ENCODE results near the gene RELL1. TPM values are rescaled to one million over a fixed set of nuclear protein-coding genes. Genes with fewer than 3 reads are reported as not detected.

Gene RELL1
- total RNA-seq, 1 donor from 2014 or later, result 55.2 TPM

DNA sequence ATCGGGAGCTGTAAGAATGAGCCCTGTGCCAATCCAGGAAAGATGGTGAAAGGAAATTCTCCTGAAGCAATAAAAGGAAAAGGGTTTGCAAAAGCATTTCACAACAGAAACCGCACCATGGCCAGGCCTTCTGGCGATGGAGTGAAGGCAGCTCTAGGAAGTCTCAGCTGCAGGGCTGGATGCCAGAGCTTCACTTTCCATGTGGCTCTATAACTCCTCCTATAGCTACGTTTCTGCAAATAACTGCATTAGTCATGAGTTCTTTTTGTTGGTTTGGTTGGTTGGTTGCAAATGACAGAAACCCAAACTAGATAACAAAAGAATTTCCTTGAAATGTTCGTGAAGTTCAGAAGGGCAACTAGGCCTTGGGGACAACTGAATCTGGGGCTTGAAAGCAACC is 84.6 kb downstream of the RELL1 start:
- no peaks in the 10 kb centered on the region for H3K27me3 ChIP-seq (ENCODE audit: control insufficient read depth, insufficient read depth, low read length)
- no peak overlapping the region for H3K4me3 ChIP-seq (ENCODE audit: low read depth, low read length)
- H3K36me3 ChIP-seq (ENCODE audit: control insufficient read depth, insufficient read depth, low read length), result no peaks in the 10 kb centered on the region
- TF ChIP-seq, protein P1, sequence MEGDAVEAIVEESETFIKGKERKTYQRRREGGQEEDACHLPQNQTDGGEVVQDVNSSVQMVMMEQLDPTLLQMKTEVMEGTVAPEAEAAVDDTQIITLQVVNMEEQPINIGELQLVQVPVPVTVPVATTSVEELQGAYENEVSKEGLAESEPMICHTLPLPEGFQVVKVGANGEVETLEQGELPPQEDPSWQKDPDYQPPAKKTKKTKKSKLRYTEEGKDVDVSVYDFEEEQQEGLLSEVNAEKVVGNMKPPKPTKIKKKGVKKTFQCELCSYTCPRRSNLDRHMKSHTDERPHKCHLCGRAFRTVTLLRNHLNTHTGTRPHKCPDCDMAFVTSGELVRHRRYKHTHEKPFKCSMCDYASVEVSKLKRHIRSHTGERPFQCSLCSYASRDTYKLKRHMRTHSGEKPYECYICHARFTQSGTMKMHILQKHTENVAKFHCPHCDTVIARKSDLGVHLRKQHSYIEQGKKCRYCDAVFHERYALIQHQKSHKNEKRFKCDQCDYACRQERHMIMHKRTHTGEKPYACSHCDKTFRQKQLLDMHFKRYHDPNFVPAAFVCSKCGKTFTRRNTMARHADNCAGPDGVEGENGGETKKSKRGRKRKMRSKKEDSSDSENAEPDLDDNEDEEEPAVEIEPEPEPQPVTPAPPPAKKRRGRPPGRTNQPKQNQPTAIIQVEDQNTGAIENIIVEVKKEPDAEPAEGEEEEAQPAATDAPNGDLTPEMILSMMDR (IDR thresholded peaks at IDR 0.05; ENCODE audit: insufficient read depth, low read length, poor library complexity, severe bottlenecking), result no peak
- no peak for DNase-seq (ENCODE audit: low read depth)

DNA sequence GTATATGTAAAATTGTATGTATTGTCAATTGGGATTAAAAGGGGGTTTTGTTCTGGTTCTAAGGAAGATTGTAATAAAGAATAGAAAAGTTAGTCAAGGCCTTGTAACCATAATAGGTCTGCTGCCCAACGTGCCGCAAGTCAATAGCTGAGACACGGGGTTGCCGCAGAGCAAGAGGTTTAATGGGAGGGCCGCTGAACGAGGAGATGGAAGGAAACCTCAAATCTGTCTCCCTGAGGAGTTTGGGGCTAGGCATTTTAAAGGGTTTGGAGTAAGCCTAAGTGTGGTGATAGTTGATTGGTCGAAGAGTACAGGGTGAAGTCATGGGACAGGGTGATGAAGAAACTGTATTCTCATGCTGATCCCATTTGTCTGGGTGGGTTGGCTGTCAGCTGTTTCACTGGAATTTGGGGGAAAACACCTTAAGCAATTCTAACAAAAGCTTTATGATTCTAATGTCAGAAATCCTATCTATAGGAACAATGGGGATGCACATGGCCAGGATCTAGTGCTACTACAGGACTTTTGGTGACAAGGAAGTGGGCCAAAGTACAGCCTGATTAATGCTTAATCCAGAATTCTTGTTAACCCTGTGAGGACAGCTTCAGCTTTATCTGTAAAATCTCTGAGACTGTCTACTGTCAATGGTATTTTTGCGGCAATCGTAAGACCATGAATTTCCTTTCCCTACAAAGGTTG is 86.9 kb downstream of the RELL1 start:
- Histone ChIP-seq H3K4me3 (ENCODE audit: low read depth, low read length) (no peak overlapping the region), H3K36me3 (ENCODE audit: control insufficient read depth, insufficient read depth, low read length) (no peaks in the 10 kb centered on the region), H3K27me3 (ENCODE audit: control insufficient read depth, insufficient read depth, low read length) (no peaks in the 10 kb centered on the region)
- TF ChIP-seq, protein P1 (IDR thresholded peaks at IDR 0.05; ENCODE audit: insufficient read depth, low read length, poor library complexity, severe bottlenecking), result no peak
- no peak for DNase-seq (ENCODE audit: low read depth)

DNA sequence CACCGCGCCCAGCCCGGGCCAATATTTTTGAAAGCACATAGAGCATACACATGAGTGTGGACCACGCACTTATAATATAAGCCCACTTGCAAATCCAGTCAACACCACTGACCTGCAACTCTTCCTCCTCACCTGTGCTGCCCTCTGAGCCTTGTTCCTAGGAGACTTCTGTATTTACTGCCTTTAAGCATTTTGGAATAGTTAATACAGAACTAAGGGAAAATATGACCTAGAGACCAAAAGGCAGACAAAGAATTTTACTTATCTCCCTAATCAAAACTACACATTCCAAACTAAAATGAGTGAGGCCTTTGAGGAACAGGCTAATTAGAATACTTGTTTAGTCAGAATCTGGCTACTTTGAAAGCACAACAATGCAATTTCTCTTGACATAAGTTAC is 89.1 kb downstream of the RELL1 start:
- H3K36me3 ChIP-seq (ENCODE audit: control insufficient read depth, insufficient read depth, low read length), result no peaks in the 10 kb centered on the region
- TF ChIP-seq, protein P1 (IDR thresholded peaks at IDR 0.05; ENCODE audit: insufficient read depth, low read length, poor library complexity, severe bottlenecking), result no peak
- H3K4me3 ChIP-seq (ENCODE audit: low read depth, low read length), result no peak overlapping the region
- DNase-seq (ENCODE audit: low read depth), result no peak
- no peaks in the 10 kb centered on the region for H3K27me3 ChIP-seq (ENCODE audit: control insufficient read depth, insufficient read depth, low read length)

- H3K36me3 ChIP-seq (ENCODE audit: control insufficient read depth, insufficient read depth, low read length), result no peaks in the 10 kb centered on the region
- no peak overlapping the region for H3K4me3 ChIP-seq (ENCODE audit: low read depth, low read length)
- no peak for DNase-seq (ENCODE audit: low read depth)
- H3K27me3 ChIP-seq (ENCODE audit: control insufficient read depth, insufficient read depth, low read length), result no peaks in the 10 kb centered on the region
- TF ChIP-seq, protein P1 (IDR thresholded peaks at IDR 0.05; ENCODE audit: insufficient read depth, low read length, poor library complexity, severe bottlenecking), result no peak
Measured at GRCh38 chr4:37595875-37596680, 90.1 kb downstream of the RELL1 start.

GRCh38 chr4:37594099-37594498 is 92.1 kb downstream of the RELL1 start:
- Histone ChIP-seq H3K4me3 (ENCODE audit: low read depth, low read length) (no peak overlapping the region), H3K27me3 (ENCODE audit: control insufficient read depth, insufficient read depth, low read length) (no peaks in the 10 kb centered on the region), H3K36me3 (ENCODE audit: control insufficient read depth, insufficient read depth, low read length) (no peaks in the 10 kb centered on the region)
- TF ChIP-seq, protein P1 (IDR thresholded peaks at IDR 0.05; ENCODE audit: insufficient read depth, low read length, poor library complexity, severe bottlenecking), result no peak
- no peak for DNase-seq (ENCODE audit: low read depth)
